GM10248 (cell line): Measurements from ENCODE around the gene MMAB.

Experiments
- CTCF ChIA-PET: fragments of 300-600 bp; sonication (Branson Sonifier 250); formaldehyde crosslinking; extraction: SDS; loops from one replicate; lab custom pipeline; 2021; ENCODE audit warnings: antibody characterized with exemption; lab: Yijun Ruan, JAX
- POLR2A ChIA-PET: fragments of 350-650 bp; sonication (Branson Sonifier 250); formaldehyde crosslinking; extraction: SDS; loops from one replicate; lab custom pipeline; 2020; ENCODE audit warnings: antibody characterized with exemption; lab: Yijun Ruan, JAX
- DNase-seq: peaks from one replicate; pipeline ENCODE4 v3.0.0; 2012; ENCODE audit errors: extremely low spot score
- TF ChIP-seq, protein P1 (sequence below): IDR thresholded peaks from 2 replicates; pipeline ENCODE4 v1.5.1; 2012; ENCODE audit warnings: mild to moderate bottlenecking, low read depth; ENCODE audit errors: extremely low read depth, missing control alignments, control extremely low read depth

MMAB gene

DNA sequence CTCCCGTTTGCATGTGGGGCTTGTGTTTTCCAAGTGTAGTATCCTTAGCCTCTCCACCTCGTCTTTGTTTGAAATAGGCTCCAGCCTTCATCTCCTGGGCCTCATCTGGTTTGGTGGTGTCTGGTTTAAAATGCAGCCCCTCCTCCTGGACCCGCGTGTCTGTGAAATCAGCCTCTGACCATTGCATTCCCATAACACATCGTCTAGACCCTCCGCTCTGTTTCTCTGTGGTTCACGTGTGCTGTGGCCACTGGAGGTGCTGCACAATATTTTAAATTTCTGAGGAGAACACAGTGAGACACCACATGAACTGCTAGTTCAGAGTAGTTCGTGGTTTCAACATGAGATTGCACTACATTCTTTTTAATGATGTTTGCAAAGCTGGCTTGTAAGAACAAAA, 60.3 kb downstream of the MMAB start:
- ChIA-PET POLR2A (no interaction called here), CTCF (interaction anchor here (1.4 kb wide), 1 partner anchor 262 kb away, joined by 3 read pairs; no protein-coding TSS in a partner anchor)
- TF ChIP-seq, protein P1, sequence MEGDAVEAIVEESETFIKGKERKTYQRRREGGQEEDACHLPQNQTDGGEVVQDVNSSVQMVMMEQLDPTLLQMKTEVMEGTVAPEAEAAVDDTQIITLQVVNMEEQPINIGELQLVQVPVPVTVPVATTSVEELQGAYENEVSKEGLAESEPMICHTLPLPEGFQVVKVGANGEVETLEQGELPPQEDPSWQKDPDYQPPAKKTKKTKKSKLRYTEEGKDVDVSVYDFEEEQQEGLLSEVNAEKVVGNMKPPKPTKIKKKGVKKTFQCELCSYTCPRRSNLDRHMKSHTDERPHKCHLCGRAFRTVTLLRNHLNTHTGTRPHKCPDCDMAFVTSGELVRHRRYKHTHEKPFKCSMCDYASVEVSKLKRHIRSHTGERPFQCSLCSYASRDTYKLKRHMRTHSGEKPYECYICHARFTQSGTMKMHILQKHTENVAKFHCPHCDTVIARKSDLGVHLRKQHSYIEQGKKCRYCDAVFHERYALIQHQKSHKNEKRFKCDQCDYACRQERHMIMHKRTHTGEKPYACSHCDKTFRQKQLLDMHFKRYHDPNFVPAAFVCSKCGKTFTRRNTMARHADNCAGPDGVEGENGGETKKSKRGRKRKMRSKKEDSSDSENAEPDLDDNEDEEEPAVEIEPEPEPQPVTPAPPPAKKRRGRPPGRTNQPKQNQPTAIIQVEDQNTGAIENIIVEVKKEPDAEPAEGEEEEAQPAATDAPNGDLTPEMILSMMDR = no peak
- DNase-seq = no peak

DNA sequence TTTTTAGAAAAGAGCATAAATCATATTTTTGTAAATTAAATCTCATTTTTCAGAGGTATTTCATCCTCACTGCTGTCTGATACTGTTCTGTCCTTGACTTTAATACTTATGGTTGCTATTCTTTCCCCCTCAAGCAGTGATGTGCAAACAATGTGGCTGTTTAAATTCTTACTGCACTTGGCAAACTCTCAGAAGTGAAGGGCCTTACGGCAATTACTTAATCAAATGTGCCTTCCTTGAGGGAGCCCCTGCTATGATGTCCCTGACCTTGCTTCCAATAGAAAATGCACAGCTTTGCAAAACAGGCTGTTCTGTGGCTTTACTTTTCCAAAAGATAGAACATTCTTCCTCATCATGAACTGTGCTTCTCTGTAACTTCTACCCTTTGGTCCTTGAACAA, 60.7 kb downstream of the MMAB start:
- CTCF ChIA-PET = interaction anchor here (1.4 kb wide), 1 partner anchor 262 kb away, joined by 3 read pairs; no protein-coding TSS in a partner anchor
- no peak for DNase-seq
- POLR2A ChIA-PET = no interaction called here
- TF ChIP-seq, protein P1 = no peak

DNA sequence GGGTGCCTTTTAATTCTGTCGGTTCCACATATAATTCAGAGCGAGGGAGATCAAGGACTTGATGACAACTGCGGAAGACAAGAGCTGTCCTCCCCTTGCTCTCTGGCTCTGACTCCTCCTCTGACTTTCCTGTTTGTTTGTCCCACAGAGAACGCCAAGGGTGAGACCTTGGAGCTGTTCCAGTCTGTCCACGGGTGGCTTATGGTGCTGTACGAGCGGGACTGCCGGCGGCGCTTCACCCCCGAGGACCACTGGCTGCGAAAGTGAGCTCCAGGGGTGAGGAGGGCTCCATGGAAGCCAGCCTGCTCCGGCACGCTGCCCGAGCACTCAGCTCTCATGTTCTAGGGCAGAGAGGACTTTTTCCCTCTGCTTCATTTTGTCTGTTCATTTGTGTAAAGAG, 63.1 kb downstream of the MMAB start:
- ChIA-PET CTCF (interaction anchor here (1.1 to 3.1 kb wide), 5 partner anchors 9 to 335 kb away, joined by 3 to 11 read pairs (median 4); no protein-coding TSS in a partner anchor), POLR2A (no interaction called here)
- TF ChIP-seq, protein P1 = no peak
- DNase-seq = no peak

DNA sequence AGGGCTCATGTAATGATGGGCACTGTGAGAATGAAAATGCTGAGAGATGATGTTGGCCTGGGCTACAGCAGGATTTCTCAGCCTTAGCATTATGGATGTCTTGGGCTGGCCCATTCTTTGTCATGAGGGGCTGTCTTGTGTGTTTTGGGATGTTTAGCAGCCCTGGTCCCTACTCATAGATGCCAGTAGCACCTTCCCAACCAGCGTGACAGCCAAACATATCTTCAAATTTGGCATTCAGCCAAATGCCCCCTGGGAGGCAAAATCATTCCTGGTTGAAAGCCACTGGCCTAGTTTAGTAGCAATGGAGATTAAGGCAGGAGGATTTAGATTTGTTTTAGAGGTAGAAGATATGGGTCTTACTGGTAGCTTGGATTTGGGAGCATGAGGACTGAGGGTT, 69.2 kb downstream of the MMAB start:
- no peak for DNase-seq
- ChIA-PET CTCF (interaction anchor here (1.0 to 1.5 kb wide), 2 partner anchors 14 to 19 kb away, joined by 3 read pairs; no protein-coding TSS in a partner anchor), POLR2A (no interaction called here)
- TF ChIP-seq, protein P1 = no peak
